GM06990 (cell line): Measurements from ENCODE around the gene DCUN1D2.
A peak's percentile ranks its signal among the peaks of the same experiment; 100 is the strongest.

ENCODE experiments used
- DNase-seq: peaks from one replicate; pipeline ENCODE4 v3.0.0-alpha.2; 2011; ENCODE audit not compliant: insufficient read length; ENCODE audit errors: extremely low read depth
- H3K27me3 ChIP-seq: replicated peaks from 2 replicates; pipeline ENCODE4 v1.6.0; 2011; ENCODE audit warnings: low read length; ENCODE audit not compliant: control insufficient read depth, insufficient read depth
- H3K36me3 ChIP-seq: 2 replicates; pipeline ENCODE4 v1.5.1; 2011; ENCODE audit warnings: low read length; ENCODE audit not compliant: control insufficient read depth, insufficient read depth
- H3K4me3 ChIP-seq: replicated peaks from 2 replicates; pipeline ENCODE4 v1.5.1; 2011; ENCODE audit warnings: low read depth, mild to moderate bottlenecking, control low read depth, low read length
- TF ChIP-seq, protein P1 (sequence below): IDR thresholded peaks from 2 replicates; pipeline ENCODE4 v1.5.1; 2011; ENCODE audit warnings: low read length, control low read depth, mild to moderate bottlenecking, inconsistent platforms; ENCODE audit not compliant: insufficient read depth, poor library complexity, severe bottlenecking

Gene DCUN1D2

DNA sequence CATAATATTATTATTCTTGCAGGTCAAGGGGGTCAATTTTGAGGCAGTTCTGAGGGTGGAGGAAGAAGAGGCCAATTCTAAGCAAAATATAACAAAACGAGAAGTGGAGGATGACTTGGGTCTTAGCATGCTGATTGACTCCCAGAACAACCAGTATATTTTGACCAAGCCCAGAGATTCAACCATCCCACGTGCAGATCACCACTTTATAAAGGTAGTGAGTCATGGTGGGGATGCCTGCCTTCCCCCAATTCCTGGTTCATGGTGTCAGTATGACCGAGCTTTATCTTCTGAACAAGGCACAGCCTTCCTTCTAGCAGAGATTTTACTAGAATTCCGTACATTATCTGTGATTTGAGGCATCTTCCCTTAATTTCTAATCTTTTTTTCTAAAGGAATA is 9.4 kb upstream of the DCUN1D2 start:
- no peaks in the 10 kb centered on the region for H3K27me3 ChIP-seq

DNA sequence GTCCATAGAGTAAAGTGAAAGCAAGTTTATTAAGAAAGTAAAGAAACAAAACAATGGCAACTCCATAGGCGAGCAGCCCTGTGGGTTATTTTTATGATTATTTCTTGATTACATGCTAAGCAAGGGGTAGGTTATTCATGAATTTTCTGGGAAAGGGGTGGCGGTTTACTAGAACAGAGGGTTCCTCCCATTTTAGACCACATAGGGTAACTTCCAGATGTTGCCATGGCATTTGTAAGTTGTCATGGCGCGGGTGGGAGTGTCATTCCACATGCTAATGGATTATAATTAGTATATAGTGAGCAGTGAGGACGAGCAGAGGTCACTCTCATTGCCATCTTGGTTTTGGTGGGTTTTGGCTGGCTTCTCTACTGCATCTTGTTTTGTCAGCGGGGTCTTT is 8.4 kb upstream of the DCUN1D2 start:
- H3K4me3 ChIP-seq: no peak overlapping the region
- H3K36me3 ChIP-seq: peaks cover 24% of the 10 kb centered on the region
- DNase-seq: no peak
- TF ChIP-seq, protein P1, sequence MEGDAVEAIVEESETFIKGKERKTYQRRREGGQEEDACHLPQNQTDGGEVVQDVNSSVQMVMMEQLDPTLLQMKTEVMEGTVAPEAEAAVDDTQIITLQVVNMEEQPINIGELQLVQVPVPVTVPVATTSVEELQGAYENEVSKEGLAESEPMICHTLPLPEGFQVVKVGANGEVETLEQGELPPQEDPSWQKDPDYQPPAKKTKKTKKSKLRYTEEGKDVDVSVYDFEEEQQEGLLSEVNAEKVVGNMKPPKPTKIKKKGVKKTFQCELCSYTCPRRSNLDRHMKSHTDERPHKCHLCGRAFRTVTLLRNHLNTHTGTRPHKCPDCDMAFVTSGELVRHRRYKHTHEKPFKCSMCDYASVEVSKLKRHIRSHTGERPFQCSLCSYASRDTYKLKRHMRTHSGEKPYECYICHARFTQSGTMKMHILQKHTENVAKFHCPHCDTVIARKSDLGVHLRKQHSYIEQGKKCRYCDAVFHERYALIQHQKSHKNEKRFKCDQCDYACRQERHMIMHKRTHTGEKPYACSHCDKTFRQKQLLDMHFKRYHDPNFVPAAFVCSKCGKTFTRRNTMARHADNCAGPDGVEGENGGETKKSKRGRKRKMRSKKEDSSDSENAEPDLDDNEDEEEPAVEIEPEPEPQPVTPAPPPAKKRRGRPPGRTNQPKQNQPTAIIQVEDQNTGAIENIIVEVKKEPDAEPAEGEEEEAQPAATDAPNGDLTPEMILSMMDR: no peak
- H3K27me3 ChIP-seq: no peaks in the 10 kb centered on the region

More for the DNA sequence above, 9.4 kb upstream of the DCUN1D2 start:
- TF ChIP-seq, protein P1: no peak
- H3K4me3 ChIP-seq: no peak overlapping the region
- H3K36me3 ChIP-seq: peaks cover 24% of the 10 kb centered on the region
- DNase-seq: no peak

DNA sequence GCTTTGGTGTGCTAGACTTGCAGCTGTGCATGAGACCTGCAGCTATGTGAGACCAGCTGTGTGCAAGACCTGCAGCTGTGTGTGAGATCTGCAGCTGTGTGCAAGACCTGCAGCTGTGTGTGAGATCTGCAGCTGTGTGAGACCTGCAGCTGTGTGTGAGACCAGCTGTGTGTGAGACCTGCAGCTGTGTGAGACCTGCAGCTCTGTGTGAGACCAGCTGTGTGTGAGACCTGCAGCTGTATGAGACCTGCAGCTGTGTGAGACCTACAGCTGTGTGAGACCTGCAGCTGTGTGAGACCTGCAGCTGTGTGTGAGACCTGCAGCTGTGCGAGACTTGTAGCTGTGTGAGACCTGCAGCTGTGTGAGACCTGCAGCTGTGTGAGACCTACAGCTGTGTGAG is 6.7 kb upstream of the DCUN1D2 start:
- no peak overlapping the region for H3K4me3 ChIP-seq
- TF ChIP-seq, protein P1: no peak
- DNase-seq: no peak
- peaks cover 21% of the 10 kb centered on the region for H3K36me3 ChIP-seq
- H3K27me3 ChIP-seq: no peaks in the 10 kb centered on the region

DNA sequence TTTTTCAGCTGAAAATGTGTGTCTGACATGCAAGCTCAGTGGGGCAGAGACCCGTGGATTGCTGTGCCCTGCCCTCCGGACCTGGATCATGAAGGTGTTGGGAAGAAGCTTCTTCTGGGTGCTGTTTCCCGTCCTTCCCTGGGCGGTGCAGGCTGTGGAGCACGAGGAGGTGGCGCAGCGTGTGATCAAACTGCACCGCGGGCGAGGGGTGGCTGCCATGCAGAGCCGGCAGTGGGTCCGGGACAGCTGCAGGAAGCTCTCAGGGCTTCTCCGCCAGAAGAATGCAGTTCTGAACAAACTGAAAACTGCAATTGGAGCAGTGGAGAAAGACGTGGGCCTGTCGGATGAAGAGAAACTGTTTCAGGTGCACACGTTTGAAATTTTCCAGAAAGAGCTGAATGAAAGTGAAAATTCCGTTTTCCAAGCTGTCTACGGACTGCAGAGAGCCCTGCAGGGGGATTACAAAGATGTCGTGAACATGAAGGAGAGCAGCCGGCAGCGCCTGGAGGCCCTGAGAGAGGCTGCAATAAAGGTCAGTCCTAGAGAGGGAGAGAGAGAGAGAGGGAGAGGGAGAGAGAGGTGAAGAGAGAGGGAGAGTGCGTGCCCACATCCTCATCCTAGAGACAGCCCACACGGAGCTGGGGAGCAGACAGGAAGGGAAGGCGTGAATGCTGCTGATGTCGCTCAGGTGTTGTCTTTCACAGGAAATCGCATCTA is 5.1 kb upstream of the DCUN1D2 start:
- peaks cover 21% of the 10 kb centered on the region for H3K36me3 ChIP-seq
- no peak for DNase-seq
- H3K4me3 ChIP-seq: no peak overlapping the region
- no peaks in the 10 kb centered on the region for H3K27me3 ChIP-seq
- TF ChIP-seq, protein P1: no peak

DNA sequence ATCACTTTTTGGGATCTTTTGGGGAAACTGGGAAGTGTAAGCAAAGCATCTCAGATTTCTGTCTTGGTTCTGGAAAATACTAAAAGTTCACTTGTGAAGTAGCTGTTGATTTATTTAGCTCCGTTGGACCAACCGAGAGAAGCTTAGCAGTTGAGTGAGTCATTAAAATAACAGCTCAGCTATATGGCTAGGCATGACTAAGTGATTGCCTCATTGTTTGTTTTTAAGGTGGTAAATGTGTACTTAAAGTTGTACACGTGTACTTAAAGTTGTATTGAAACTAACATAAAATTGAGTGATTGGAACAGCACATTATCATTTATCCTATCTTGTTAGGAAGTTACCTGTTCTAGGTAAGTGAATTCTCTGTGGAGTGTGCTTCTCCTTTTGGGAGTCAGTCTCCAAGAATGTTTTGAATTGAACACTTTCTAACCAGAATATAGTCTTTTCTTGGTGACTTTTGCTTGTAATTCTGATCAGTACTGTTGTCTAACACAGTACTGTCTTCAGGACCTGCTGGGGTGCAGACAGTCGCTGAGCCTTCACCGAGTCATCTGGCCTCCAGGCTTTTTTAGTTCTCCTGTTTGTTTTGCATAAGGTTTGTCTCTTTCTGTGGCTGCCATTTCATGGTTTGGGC is 2.9 kb upstream of the DCUN1D2 start:
- H3K4me3 ChIP-seq: peak overlapping the region; percentile 27
- DNase-seq: no peak
- peaks cover 14% of the 10 kb centered on the region for H3K36me3 ChIP-seq
- H3K27me3 ChIP-seq: no peaks in the 10 kb centered on the region
- TF ChIP-seq, protein P1: no peak
